GM21367 (cell line): ENCODE data around the gene UBASH3B.
A peak's percentile ranks its signal among the peaks of the same experiment; 100 is the strongest.

Source experiments
- ATAC-seq: cut with Tn5 transposase; IDR thresholded peaks from one replicate; pipeline ENCODE4 v1.9.1; 2021; ENCODE audit not compliant: unreplicated experiment

UBASH3B gene

DNA sequence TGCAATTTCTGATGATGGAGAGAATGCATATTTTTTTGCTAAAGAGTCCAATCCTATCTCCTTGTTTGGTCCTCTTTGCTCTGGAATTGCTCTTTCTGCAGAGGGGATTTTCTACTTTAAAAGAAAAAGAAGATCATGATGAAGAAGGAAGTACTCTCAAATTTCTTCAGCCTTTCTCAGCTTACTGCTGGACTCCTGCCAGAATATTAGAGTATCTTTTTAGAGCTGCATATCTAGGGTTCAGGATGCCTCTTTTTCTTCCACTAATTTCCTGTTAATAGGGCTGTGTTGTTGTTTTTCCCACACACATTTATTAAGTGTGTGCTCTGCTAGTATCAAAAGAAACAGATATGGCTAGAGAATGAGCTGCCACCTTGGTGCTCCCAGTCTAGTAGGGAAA is 18.2 kb downstream of the UBASH3B start:
- no peak for ATAC-seq

DNA sequence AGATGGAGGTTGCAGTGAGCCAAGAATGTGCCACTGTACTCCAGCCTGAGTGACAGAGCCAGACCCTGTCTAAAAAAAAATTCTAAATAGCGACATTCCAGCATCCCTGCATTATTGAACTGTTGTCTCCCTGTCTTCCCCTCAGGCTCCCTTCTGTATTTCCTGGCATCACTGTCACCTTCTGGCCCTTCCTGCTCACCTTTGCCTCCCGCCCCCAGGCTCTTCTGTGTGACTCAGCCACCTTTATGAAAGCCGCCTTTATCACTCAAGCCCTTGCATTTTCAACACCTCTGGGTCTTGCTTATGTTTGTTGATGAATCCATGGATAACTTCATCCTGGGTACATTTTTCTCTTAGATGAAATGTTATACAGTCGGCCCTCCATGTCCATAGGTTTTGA is 21.1 kb downstream of the UBASH3B start:
- no peak for ATAC-seq

DNA sequence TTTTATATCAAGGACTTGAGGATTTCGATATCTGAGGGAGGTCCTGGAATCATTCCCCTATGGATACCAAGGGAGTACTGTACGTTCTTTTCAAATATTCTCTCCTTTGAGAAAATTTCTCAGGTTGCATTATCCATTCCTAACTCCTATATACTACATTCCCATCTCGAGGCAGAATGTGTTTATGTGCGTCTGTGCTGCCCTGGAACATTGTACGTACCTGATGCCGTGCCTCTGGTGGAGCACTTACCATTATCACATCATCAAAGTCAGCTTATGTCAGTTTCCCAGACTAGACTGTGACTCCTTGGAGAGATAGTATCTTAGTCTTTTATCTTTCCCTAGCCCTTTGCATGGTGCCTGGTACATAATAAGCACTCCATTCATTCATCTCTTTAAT is 21.7 kb downstream of the UBASH3B start:
- ATAC-seq: no peak

GRCh38 chr11:122678406-122678805 is 22.9 kb downstream of the UBASH3B start:
- no peak for ATAC-seq

GRCh38 chr11:122679466-122679865 is 23.9 kb downstream of the UBASH3B start:
- no peak for ATAC-seq

GRCh38 chr11:122681070-122681469 is 25.5 kb downstream of the UBASH3B start:
- no peak for ATAC-seq

DNA sequence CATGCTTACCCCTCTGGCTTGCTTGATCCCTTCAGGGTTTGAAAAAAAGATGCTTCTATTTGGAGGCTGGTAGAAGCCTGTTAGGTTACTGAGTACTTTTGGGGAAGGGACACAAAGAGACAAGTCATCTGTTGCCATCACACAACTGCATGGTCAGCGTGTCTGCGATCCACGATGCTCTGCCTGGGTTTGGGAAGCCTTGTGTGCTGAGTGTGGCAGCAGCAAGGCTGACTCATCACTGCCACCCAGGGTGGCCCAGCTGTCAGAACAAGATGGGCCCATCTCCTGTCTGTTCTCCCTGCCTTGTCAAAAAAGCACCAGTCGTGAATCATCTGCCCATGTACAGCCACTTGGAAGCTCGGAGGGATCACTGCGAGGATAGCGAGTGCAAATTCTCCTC is 26.2 kb downstream of the UBASH3B start:
- ATAC-seq: no peak

DNA sequence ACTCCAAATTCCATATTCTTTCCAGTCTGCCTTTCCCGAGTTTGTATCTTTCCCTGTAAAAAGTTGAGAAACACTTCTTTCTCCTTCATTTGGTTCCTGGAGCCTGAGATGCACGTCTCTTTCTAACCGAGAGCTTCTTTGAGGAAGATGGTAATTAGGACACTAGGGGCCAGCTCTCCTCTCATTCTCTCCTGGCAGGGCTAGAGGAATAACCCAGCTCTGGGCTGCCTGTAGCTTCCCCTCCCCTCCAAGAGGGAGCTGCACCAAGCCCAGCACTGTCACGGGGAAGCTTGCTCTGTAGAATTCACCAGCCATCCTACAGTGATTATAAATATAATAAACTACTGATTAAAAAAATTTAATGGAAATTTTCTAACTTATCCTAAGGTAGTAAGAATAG is 26.9 kb downstream of the UBASH3B start:
- ATAC-seq: no peak

GRCh38 chr11:122685041-122685440 is 29.5 kb downstream of the UBASH3B start:
- no peak for ATAC-seq

DNA sequence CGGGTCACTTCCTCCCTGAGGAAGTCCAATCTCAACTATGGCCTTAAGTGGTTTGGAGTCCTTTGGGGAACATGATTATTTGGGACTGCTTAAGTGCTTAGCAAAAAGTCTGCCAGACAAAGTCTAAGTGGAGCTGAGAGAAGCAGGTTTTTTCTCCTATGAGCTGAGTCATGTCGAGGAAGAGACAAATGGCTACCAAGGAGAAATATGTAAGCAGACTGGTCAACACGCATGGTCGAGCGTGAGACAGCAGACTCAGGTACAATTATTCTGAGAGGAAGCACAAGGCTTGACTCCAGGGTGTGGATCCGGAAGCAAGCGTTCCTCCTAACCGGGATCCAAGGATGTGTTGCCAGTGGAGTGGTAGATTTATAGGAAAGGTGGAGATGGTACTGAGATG is 30.6 kb downstream of the UBASH3B start:
- ATAC-seq: no peak

- ATAC-seq: no peak
These were observed 34.9 kb downstream of the UBASH3B start for GRCh38 chr11:122690384-122690783.

- no peak for ATAC-seq
These were observed 35.5 kb downstream of the UBASH3B start for GRCh38 chr11:122690801-122691548.

- ATAC-seq: no peak
These were observed 36.1 kb downstream of the UBASH3B start for GRCh38 chr11:122691549-122692150.

- no peak for ATAC-seq
These were observed 36.9 kb downstream of the UBASH3B start for GRCh38 chr11:122692444-122692843.

DNA sequence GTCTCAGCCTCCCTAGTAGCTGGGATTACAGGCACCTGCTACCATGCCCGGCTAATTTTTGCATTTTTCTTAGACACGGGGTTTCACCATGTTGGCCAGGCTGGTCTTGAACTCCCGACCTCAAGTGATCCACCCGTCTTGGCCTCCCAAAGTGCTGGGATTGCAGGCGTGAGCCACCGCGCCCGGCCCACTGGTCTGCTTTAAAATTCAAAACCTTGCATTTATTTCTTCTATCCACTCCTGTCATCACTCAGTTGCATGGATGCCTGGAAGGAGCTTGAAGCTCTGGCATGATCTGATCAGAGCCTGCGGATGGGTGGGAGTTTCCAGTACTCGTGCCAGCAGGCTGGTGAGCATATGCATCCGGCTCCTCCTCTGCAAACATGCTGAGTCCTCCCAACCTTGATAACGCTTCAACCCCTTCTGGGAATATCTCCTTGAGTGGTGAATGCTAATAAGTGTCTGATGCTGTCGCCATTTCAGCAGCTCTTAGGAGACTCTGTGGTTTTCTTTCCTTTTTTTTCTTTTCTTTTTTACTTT is 39.6 kb downstream of the UBASH3B start:
- no peak for ATAC-seq

DNA sequence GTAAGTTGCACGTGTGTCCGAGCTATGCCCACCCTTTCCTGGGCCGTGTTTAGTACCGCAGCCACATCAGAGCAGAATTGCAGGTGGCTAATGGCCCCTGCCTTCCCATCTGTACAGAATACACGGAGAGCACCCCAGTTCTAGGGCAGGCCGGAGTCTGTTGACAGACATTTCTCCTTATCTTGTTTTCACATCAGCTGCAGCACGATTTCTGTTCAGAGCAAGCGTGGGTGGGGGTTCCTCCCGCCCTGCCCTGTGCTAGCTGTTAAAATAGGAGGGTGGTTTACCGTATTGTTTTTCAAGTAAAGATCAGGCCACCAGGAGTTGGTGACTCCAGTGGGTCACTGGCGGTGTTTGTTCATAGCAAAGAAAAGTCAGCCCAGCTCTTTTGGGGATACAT is 41.1 kb downstream of the UBASH3B start:
- peak; percentile 50 for ATAC-seq

DNA sequence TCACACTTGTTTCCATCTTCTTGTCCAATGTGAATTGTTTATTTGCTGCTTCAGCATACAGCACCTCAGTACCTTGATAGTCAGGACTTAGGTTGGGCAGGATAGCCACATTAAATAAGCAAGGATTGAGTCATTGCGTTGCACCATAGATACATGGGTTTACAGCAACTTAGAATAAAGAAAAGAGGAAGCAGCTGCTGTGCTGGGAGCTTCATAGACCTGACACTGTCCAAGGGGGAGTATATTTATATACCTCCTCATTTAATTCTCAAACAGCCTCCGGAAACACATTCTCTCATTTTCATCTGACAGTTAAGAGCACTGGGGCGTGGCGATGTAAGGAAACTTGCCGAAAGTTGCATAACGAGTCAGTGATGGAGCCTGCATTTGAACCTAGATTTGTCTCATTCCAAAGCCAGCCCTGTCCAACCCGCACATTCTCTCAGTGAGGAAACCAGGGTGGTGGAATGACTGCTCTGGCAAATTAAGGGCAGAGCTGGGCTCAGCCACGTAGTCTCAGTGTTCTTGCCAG is 42.2 kb downstream of the UBASH3B start:
- peak; percentile 89 for ATAC-seq

- no peak for ATAC-seq
These were observed 42.9 kb downstream of the UBASH3B start for GRCh38 chr11:122698392-122698791.

- no peak for ATAC-seq
These were observed 45.1 kb downstream of the UBASH3B start for GRCh38 chr11:122700666-122701065.

DNA sequence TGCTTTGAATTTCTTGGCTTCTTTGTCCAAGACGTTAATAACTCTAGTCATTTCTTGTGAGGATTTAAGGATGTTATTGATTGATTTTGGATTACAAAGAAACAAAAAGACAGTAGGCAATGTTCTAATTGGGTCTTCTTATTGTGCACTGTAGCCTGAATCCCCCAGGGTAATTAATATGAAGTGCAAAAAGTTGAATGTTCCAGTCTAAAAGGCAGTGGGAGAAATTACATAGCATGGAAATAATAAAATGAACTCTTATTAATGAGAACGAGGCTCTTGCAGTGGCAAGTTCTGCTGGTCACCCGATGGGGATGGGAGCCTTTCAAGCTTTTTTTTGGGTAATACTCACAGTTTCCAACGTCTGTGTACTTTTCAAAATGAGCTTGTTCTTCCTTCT is 45.6 kb downstream of the UBASH3B start:
- no peak for ATAC-seq

GRCh38 chr11:122703541-122704272 is 48.2 kb downstream of the UBASH3B start:
- ATAC-seq: no peak

GRCh38 chr11:122705396-122705795 is 49.9 kb downstream of the UBASH3B start:
- ATAC-seq: no peak
